RWPE1 (cell line): ENCODE data around the gene CCDC150.
A peak's percentile ranks its signal among the peaks of the same experiment; 100 is the strongest.
"Not testable (repeated sequence)": the region's sequence is repeated elsewhere in the genome, so short reads cannot be mapped to it uniquely, and the experiment has no call there.

Experiments used
- CTCF ChIA-PET: fragments of 350-600 bp; sonication (Branson Sonifier 250); formaldehyde crosslinking; extraction: SDS; loops from one replicate; lab custom pipeline; 2021; lab: Yijun Ruan, JAX
- POLR2A ChIA-PET: fragments of 400-600 bp; formaldehyde crosslinking; extraction: SDS; loops from one replicate; lab custom pipeline; 2020; ENCODE audit warnings: antibody characterized with exemption; ENCODE audit not compliant: low non-redundant PET; lab: Yijun Ruan, JAX
- DNase-seq: peaks from one replicate; pipeline ENCODE4 v3.0.0; 2012; ENCODE audit warnings: low spot score
- H3K27ac ChIP-seq: fragments of 450-650 bp; 2 replicates; pipeline ENCODE4 v1.5.1; 2017
- CTCF ChIP-seq: fragments of 450-650 bp; conservative IDR thresholded peaks from 2 replicates; pipeline ENCODE4 v1.5.1; 2017; ENCODE audit warnings: low read depth, mild to moderate bottlenecking

CCDC150 gene

GRCh38 chr2:196685792-196686191 lies 46.3 kb downstream of the CCDC150 start:
- ChIA-PET CTCF (no interaction called here), POLR2A (no interaction called here)
- no peak overlapping the region for H3K27ac ChIP-seq
- DNase-seq: no peak
- TF ChIP-seq CTCF: no peak

- POLR2A ChIA-PET, H3K27ac ChIP-seq, CTCF ChIA-PET, DNase-seq: not testable (repeated sequence)
These were observed 47.2 kb downstream of the CCDC150 start for GRCh38 chr2:196686737-196687136.

- CTCF ChIA-PET: interaction anchor here (0.6 kb wide), 1 partner anchor 1236 kb away, joined by 4 read pairs; no protein-coding TSS in a partner anchor
- peak; percentile 77 for DNase-seq
- POLR2A ChIA-PET: no interaction called here
- H3K27ac ChIP-seq: no peak overlapping the region
- no peak for TF ChIP-seq CTCF
These were observed 57.0 kb downstream of the CCDC150 start for GRCh38 chr2:196696423-196697079.

GRCh38 chr2:196697825-196698224 lies 58.3 kb downstream of the CCDC150 start:
- ChIA-PET POLR2A (no interaction called here), CTCF (no interaction called here)
- H3K27ac ChIP-seq: no peak overlapping the region
- no peak for TF ChIP-seq CTCF
- DNase-seq: no peak

GRCh38 chr2:196702641-196703040 lies 63.1 kb downstream of the CCDC150 start:
- ChIA-PET POLR2A (interaction anchor here (0.6 kb wide), 1 partner anchor 29 kb away, joined by 3 read pairs; no protein-coding TSS in a partner anchor), CTCF (no interaction called here)
- no peak for DNase-seq
- H3K27ac ChIP-seq: no peak overlapping the region
- TF ChIP-seq CTCF: no peak

GRCh38 chr2:196703695-196704094 lies 64.2 kb downstream of the CCDC150 start:
- no peak for TF ChIP-seq CTCF
- ChIA-PET POLR2A (no interaction called here), CTCF (no interaction called here)
- no peak overlapping the region for H3K27ac ChIP-seq
- no peak for DNase-seq

GRCh38 chr2:196710056-196710455 lies 70.5 kb downstream of the CCDC150 start:
- DNase-seq, POLR2A ChIA-PET, CTCF ChIA-PET, H3K27ac ChIP-seq: not testable (repeated sequence)
